HG02678 (cell line): ENCODE measurements around the gene DNAH10.
"Not testable (repeated sequence)": the region's sequence is repeated elsewhere in the genome, so short reads cannot be mapped to it uniquely, and the experiment has no call there.

Experiments used
- ATAC-seq: cut with Tn5 transposase; IDR thresholded peaks from one replicate; pipeline ENCODE4 v1.9.1; 2021; ENCODE audit warnings: mild to moderate bottlenecking, moderate library complexity; ENCODE audit not compliant: unreplicated experiment

The DNAH10 gene

GRCh38 chr12:123945287-123946151, 183.4 kb downstream of the DNAH10 start:
- ATAC-seq, result no peak

DNA sequence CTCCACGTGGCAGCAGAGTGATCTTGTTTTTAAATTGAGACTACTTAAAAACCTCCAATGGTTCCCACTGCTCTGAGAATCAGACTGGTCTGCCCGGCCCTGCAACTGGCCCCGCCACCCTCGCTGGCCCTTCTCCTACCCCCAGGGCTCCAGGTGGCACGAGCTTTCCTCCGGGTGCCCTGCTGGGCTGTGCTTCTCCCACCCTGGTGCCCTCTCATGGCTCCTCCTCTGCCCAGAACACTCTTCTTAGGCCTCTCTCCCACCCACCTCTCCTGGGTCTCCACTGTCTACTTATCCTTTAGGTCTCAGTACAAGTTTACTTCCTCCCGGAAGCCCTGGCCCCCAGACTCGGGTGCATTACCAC, 184.0 kb downstream of the DNAH10 start:
- ATAC-seq, result no peak

- ATAC-seq, result not testable (repeated sequence)
Observed at GRCh38 chr12:123946516-123947505, 184.7 kb downstream of the DNAH10 start.

DNA sequence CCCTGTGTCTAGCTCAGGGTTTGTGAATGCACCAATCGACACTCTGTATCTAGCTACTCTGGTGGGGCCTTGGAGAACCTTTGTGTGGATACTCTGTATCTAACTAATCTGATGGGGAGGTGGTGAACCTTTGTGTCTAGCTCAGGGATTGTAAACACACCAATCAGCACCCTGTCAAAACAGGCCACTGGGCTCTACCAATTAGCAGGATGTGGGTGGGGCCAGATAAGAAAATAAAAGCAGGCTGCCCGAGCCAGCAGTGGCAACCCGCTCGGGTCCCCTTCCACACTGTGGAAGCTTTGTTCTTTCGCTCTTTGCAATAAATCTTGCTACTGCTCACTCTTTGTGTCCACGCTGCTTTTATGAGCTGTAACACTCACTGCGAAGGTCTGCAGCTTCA, 185.4 kb downstream of the DNAH10 start:
- not testable (repeated sequence) for ATAC-seq

DNA sequence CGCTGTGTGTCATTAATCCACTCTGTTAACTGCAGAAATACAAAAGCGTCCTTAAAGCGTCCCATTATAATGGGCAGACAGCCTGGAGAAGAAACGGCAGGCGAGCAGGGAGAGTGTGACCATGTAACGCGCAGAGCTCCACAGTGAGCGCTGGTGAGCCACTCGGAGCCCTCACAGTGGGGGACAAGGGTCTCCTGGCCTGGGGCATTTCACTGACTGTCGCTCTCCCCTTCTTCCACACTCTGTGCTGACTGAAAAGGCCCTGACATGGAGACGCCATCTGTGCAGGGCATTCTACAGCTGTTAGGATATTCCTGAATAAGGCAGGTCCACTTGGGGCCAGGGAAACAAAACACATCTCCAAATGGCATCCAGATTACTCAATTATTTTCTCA, 186.3 kb downstream of the DNAH10 start:
- no peak for ATAC-seq

GRCh38 chr12:123948796-123949769, 187.0 kb downstream of the DNAH10 start:
- no peak for ATAC-seq

DNA sequence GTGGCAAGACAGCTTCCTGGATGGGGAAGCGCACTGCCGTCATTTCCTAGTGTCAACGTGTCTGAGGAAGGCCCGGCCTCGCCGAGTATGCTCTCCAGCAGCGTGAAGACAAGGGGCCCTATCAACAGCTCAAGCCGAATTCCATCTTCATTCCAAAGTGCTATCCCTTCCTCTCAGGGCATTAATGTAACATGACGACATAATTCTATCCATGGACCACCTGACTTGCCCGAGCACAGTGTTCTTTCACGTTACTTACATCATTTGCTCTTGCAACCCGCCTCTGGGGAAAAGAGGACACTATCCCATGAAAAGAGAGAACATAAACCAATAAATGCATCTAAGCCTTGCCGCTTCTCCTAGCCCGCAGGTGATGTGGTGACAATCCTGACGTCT, 187.7 kb downstream of the DNAH10 start:
- ATAC-seq, result no peak

GRCh38 chr12:123950476-123951349, 188.6 kb downstream of the DNAH10 start:
- ATAC-seq, result no peak

DNA sequence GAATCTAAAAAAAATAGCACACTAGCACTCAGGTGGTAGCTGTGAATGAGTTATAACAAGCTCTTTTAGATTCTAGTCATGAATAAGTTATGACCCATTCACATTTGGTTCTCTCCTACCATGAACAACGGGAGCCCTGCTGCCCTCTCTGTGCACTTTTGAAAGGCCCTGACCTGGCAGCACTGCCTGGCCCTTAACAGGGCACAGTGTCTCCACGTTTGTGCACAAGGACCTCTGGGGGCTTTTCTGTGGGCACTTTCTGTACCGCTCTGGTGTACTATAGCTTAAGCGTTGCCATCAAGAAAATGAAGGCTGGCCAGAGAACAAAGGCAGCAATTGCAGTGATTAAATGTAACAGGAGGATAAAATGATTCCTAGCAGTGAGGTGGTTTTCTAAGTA, 189.4 kb downstream of the DNAH10 start:
- ATAC-seq, result no peak

DNA sequence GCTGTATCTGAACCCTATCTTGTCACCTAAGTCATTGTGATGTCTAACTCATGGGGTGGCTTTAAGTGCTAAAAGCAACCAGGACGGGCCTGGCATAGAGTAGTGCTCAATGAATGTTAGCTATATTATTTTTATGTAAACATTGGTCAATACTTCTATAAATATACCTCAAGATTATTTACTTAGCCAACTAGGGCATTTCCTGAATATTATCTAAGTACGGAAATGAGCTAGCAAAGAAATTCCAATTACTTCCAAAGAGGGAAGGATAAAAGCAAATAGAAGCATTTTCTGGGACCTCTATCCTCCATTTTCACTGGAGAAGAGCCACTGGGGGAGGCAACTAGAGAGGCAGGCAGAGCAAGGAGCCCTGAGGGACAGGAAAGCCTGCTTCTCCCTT, 189.9 kb downstream of the DNAH10 start:
- no peak for ATAC-seq

- ATAC-seq, result no peak
Observed at GRCh38 chr12:123954647-123955350, 192.7 kb downstream of the DNAH10 start.

DNA sequence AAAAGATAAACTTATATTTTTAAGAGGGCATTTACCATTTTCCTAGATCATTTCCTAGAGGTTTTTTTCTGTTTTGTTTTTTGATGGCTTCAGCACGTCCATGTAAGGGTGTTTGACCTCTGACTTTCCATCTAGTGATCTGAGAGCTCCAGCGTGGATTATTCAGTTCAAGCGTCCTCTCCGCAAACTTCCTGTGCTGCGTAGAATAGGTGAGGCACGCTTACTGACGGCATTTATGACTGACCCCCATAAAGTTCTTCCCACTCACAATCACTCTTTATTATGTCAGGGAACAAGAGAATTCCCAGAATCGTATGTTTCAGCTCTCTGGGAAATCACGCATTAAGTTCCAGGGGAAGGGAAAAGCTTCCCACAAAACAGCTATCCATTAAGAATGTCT, 194.1 kb downstream of the DNAH10 start:
- no peak for ATAC-seq

GRCh38 chr12:123957196-123957595, 195.1 kb downstream of the DNAH10 start:
- no peak for ATAC-seq

DNA sequence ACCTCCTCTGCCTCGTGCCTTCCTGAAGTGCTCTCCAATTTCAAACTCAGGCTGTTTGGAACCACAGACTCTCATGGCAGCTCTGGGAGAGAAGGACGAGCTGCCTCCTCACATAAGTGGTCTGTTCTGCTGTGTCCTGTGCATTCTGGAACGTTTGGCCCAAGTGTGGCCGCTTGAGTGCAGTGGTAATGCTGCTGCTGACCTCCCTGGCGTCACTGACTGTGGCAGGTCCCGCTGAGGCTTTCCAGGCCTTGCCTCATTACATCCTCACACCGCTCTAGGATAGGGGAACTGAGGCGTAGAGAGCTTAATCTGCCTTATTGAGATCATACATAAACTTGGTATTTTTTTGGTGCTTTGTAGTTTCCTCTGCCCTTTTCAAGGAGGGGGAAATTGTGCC, 196.4 kb downstream of the DNAH10 start:
- ATAC-seq, result no peak

DNA sequence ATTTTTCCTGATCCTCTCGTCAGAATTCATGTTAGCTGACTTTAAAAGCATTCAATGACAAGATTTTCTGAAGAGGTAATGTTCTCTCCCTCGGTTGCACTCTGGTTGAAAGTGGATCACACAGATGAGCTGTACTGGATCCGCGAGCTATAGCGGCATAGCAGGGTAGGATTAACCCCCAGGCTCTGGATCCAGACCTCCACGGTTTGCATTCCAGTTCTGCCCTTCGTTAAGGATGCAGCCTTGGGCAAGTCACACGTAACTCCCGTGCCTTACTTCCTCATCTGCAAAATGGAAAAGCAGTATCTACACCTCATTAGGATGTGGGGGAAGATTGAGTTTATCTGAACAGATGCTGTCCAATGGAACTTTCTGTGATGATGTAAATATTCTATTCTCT, 196.8 kb downstream of the DNAH10 start:
- no peak for ATAC-seq

GRCh38 chr12:123960029-123960735, 198.1 kb downstream of the DNAH10 start:
- no peak for ATAC-seq

DNA sequence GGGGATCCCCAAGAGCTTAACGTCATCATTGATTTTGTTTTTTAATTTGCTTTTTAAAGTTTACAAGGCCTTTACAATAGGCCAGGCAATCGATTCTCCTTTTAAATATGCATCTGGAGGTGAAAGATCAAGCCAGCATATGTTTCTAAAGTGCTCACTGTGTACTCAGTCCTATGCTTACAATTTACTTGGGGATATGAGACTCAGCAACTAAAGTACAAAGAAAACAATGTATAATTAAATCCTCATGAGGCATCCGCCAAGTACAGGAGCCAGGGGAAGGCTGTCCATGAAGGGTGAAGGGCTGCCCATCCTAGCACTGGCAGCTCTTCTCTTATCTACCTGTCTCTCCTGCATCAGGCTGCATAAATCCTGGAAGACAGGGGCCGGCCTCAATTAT, 198.8 kb downstream of the DNAH10 start:
- ATAC-seq, result no peak

DNA sequence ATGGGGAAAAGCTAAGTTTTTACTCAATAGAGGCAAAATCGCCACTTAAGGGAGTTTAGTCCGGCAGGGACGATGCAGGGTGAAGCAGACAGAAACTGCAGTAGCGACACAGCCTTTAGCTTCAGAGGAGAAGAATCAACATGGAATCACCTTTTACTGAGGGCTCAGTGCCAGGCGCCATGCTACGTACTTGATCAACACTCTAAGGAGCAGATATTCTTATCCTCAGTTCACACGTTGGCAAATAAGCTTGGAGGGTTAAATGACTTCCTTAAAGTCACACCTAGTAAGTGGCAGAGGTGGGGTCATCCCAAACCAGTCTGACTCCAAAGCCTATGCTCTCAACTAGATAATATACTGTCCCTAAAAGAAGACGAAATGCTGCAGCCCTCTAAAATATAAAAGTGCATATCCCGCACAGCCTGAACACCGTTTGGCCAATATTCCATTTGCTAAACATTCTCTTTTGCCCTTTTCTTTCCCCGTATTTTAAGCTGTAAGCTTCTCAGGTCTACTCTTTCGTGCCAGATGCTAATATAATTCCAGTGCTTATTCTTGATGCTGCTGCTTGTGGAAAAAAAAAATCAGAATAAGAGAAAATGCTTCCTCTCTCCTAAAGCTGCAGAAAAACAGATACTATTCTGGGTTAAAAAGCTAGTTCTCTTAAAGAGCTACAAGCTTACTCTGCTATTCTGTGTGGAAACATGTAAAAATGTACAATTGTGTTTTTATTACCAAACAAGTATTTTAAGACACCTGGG, 199.7 kb downstream of the DNAH10 start:
- no peak for ATAC-seq
